HEK293 (cell line): Measurements from ENCODE around the gene FNDC10.

Experiments
- CTCF ChIA-PET: fragments of 350-600 bp; formaldehyde crosslinking; extraction: SDS; loops from one replicate; lab custom pipeline; 2021; ENCODE audit warnings: antibody characterized with exemption; lab: Yijun Ruan, JAX
- POLR2A ChIA-PET: fragments of 300-600 bp; formaldehyde crosslinking; extraction: SDS; loops from one replicate; lab custom pipeline; 2020; ENCODE audit warnings: antibody characterized with exemption, inconsistent platforms; lab: Yijun Ruan, JAX
- H3K27ac ChIP-seq: fragments of 200-500 bp; sonication (Bioruptor generic); 2 replicates; pipeline ENCODE4 v1.5.1; 2014; ENCODE audit warnings: low read depth, low read length, control low read depth, inconsistent platforms; ENCODE audit errors: extremely low read depth
- H3K36me3 ChIP-seq, 2 experiments: fragments of 200-500 bp in 1 of 2; sonication (Bioruptor generic) in 1 of 2; 1 replicate in 1 of 2; 2 replicates in 1 of 2; pipeline ENCODE4 v1.5.1; 2014 to 2017; ENCODE audit warnings: inconsistent platforms in 2 of 2, low read length in 2 of 2; ENCODE audit not compliant: control insufficient read depth in 2 of 2, insufficient read depth in 1 of 2
- H3K4me1 ChIP-seq: fragments of 200-500 bp; sonication (Bioruptor generic); 2 replicates; pipeline ENCODE4 v1.5.1; 2014; ENCODE audit warnings: mild to moderate bottlenecking, low read length, inconsistent platforms; ENCODE audit not compliant: control insufficient read depth, insufficient read depth
- H3K4me3 ChIP-seq: 2 replicates; pipeline ENCODE4 v1.5.1; 2011; ENCODE audit warnings: low read depth, mild to moderate bottlenecking, control low read depth, low read length, moderate library complexity
- H3K9me3 ChIP-seq: fragments of 200-500 bp; sonication (Bioruptor generic); 2 replicates; pipeline ENCODE4 v1.5.1; 2014; ENCODE audit warnings: low read depth, low read length, inconsistent platforms; ENCODE audit not compliant: control insufficient read depth, insufficient read depth
- BCL11A ChIP-seq: fragments of 450-650 bp; formaldehyde crosslinking; IDR thresholded peaks from 2 replicates; pipeline ENCODE4 v1.5.1; 2016; ENCODE audit warnings: low read depth, missing biosample characterization, missing genetic modification characterization
- BCL6B ChIP-seq: fragments of 450-650 bp; formaldehyde crosslinking; IDR thresholded peaks from 2 replicates; pipeline ENCODE4 v1.5.1; 2017; ENCODE audit warnings: missing biosample characterization, missing genetic modification characterization
- GLIS1 ChIP-seq: fragments of 450-650 bp; formaldehyde crosslinking; IDR thresholded peaks from 2 replicates; pipeline ENCODE4 v1.5.1; 2016; ENCODE audit warnings: missing biosample characterization, missing genetic modification characterization
- KLF8 ChIP-seq: fragments of 450-650 bp; formaldehyde crosslinking; IDR thresholded peaks from 2 replicates; pipeline ENCODE4 v1.5.1; 2016; ENCODE audit warnings: missing biosample characterization, missing genetic modification characterization
- ZBTB17 ChIP-seq: fragments of 450-650 bp; formaldehyde crosslinking; IDR thresholded peaks from 2 replicates; pipeline ENCODE4 v1.5.1; 2016; ENCODE audit warnings: missing biosample characterization, missing genetic modification characterization
- ZBTB20 ChIP-seq: fragments of 450-650 bp; formaldehyde crosslinking; IDR thresholded peaks from 2 replicates; pipeline ENCODE4 v1.5.1; 2016; ENCODE audit warnings: missing biosample characterization, missing genetic modification characterization
- ZBTB44 ChIP-seq: fragments of 450-650 bp; IDR thresholded peaks from 2 replicates; pipeline ENCODE4 v1.5.1; 2018; ENCODE audit warnings: missing biosample characterization, mild to moderate bottlenecking, missing genetic modification characterization
- ZFP69B ChIP-seq: fragments of 450-650 bp; formaldehyde crosslinking; IDR thresholded peaks from 2 replicates; pipeline ENCODE4 v1.5.1; 2016; ENCODE audit warnings: missing biosample characterization, missing genetic modification characterization
- ZNF10 ChIP-seq: fragments of 450-650 bp; formaldehyde crosslinking; IDR thresholded peaks from 2 replicates; pipeline ENCODE4 v1.5.1; 2017; ENCODE audit warnings: missing biosample characterization, missing genetic modification characterization
- ZNF138 ChIP-seq: fragments of 450-650 bp; formaldehyde crosslinking; IDR thresholded peaks from 2 replicates; pipeline ENCODE4 v1.5.1; 2016; ENCODE audit warnings: missing biosample characterization, missing genetic modification characterization, borderline replicate concordance
- ZNF148 ChIP-seq: fragments of 450-650 bp; formaldehyde crosslinking; IDR thresholded peaks from 2 replicates; pipeline ENCODE4 v1.5.0; 2017; ENCODE audit warnings: missing biosample characterization, missing genetic modification characterization, borderline replicate concordance
- ZNF175 ChIP-seq: fragments of 450-650 bp; formaldehyde crosslinking; IDR thresholded peaks from 2 replicates; pipeline ENCODE4 v1.5.1; 2016; ENCODE audit warnings: missing biosample characterization, missing genetic modification characterization
- ZNF354C ChIP-seq: fragments of 450-650 bp; formaldehyde crosslinking; IDR thresholded peaks from 2 replicates; pipeline ENCODE4 v1.5.1; 2016; ENCODE audit warnings: missing biosample characterization, missing genetic modification characterization, low read depth, borderline replicate concordance
- ZNF398 ChIP-seq: fragments of 450-650 bp; formaldehyde crosslinking; IDR thresholded peaks from 2 replicates; pipeline ENCODE4 v1.5.1; 2017; ENCODE audit warnings: missing biosample characterization, missing genetic modification characterization
- ZNF433 ChIP-seq: fragments of 450-650 bp; formaldehyde crosslinking; IDR thresholded peaks from 2 replicates; pipeline ENCODE4 v1.5.1; 2016; ENCODE audit warnings: missing biosample characterization, missing genetic modification characterization, low read depth
- ZNF510 ChIP-seq: fragments of 450-650 bp; formaldehyde crosslinking; IDR thresholded peaks from 2 replicates; pipeline ENCODE4 v1.5.1; 2018; ENCODE audit warnings: mild to moderate bottlenecking, missing genetic modification characterization, missing biosample characterization; ENCODE audit not compliant: insufficient replicate concordance
- ZNF580 ChIP-seq: fragments of 450-650 bp; formaldehyde crosslinking; IDR thresholded peaks from 2 replicates; pipeline ENCODE4 v1.5.1; 2016; ENCODE audit warnings: missing biosample characterization, missing genetic modification characterization
- ZNF610 ChIP-seq: fragments of 450-650 bp; formaldehyde crosslinking; IDR thresholded peaks from 2 replicates; pipeline ENCODE4 v1.5.1; 2016; ENCODE audit warnings: missing biosample characterization, missing genetic modification characterization, borderline replicate concordance
- ZNF660 ChIP-seq: fragments of 450-650 bp; IDR thresholded peaks from 2 replicates; pipeline ENCODE4 v1.5.1; 2018; ENCODE audit warnings: missing biosample characterization, mild to moderate bottlenecking, missing genetic modification characterization
- ZNF670 ChIP-seq: fragments of 450-650 bp; formaldehyde crosslinking; IDR thresholded peaks from 2 replicates; pipeline ENCODE4 v1.5.1; 2016; ENCODE audit warnings: missing biosample characterization, missing genetic modification characterization, low read depth
- ZNF704 ChIP-seq: fragments of 450-650 bp; formaldehyde crosslinking; IDR thresholded peaks from 2 replicates; pipeline ENCODE4 v1.5.1; 2016; ENCODE audit warnings: missing biosample characterization, missing genetic modification characterization
- ZNF76 ChIP-seq: fragments of 450-650 bp; formaldehyde crosslinking; IDR thresholded peaks from 2 replicates; pipeline ENCODE4; 2016; ENCODE audit warnings: low read depth, missing biosample characterization, missing genetic modification characterization, borderline replicate concordance
- ZNF785 ChIP-seq: fragments of 450-650 bp; formaldehyde crosslinking; IDR thresholded peaks from 2 replicates; pipeline ENCODE4 v1.5.1; 2016; ENCODE audit warnings: missing biosample characterization, missing genetic modification characterization
- ZSCAN30 ChIP-seq: fragments of 450-650 bp; IDR thresholded peaks from 2 replicates; pipeline ENCODE4 v1.5.1; 2018; ENCODE audit warnings: missing biosample characterization, mild to moderate bottlenecking, missing genetic modification characterization, moderate library complexity

The FNDC10 gene

GRCh38 chr1:1574721-1575537 lies 25.0 kb downstream of the FNDC10 start, which contains the start of gene SSU72 (continued):
- TF ChIP-seq ZFP69B (tag by site-specific recombination) (peak; percentile 63), GLIS1 (tag by site-specific recombination) (no peak), ZNF10 (0 out of 2 replicates have a peak, but pooled peaks have one; percentile 25), ZNF76 (tag by site-specific recombination) (peak; percentile 78; the same call in 1 of the 2 replicates), ZBTB44 (tag by site-specific recombination) (peak; percentile 5; the same call in 1 of the 2 replicates), ZNF580 (peak; percentile 33; the same call in 1 of the 2 replicates), ZBTB20 (peak; percentile 35; the same call in 1 of the 2 replicates), ZNF610 (tag by site-specific recombination) (0 out of 2 replicates have a peak, but pooled peaks have one; percentile 56), ZNF433 (tag by site-specific recombination) (no peak), ZNF175 (tag by site-specific recombination) (no peak), ZNF138 (no peak), ZSCAN30 (no peak), ZNF510 (no peak), ZNF148 (no peak), ZNF670 (tag by site-specific recombination) (no peak), BCL11A (no peak)

- peak overlapping the region; percentile 90 for H3K27ac ChIP-seq
- H3K9me3 ChIP-seq, result no peaks in the 10 kb centered on the region
- no peaks in the 10 kb centered on the region for H3K4me1 ChIP-seq
- H3K36me3 ChIP-seq, result peaks cover 8 to 30% of the 10 kb centered on the region in 2 experiments; a peak in 2 of 3 replicates
- ChIA-PET CTCF (no interaction called here), POLR2A (interaction anchor here (1.0 kb wide), 1 partner anchor 42 kb away, joined by 3 read pairs; the partner anchor contains the start of gene MIB2)
- peak overlapping the region; percentile 94 for H3K4me3 ChIP-seq
- TF ChIP-seq KLF8, result no peak
- TF ChIP-seq ZBTB17 (tag by site-specific recombination), result no peak
- no peak for TF ChIP-seq ZNF354C (tag by site-specific recombination)
- no peak for TF ChIP-seq ZNF785 (tag by site-specific recombination)
- no peak for TF ChIP-seq BCL6B (tag by site-specific recombination)
- no peak for TF ChIP-seq ZNF660 (tag by site-specific recombination)
- TF ChIP-seq ZNF580, result no peak
- TF ChIP-seq ZNF704, result no peak
- TF ChIP-seq ZNF398 (tag by site-specific recombination), result peak; percentile 15; the same call in 1 of the 2 replicates
Measured at GRCh38 chr1:1573843-1574720, 25.9 kb downstream of the FNDC10 start.
